Measurements from ENCODE around the gene SHMT2.
A peak's percentile ranks its signal among the peaks of the same experiment; 100 is the strongest.

The SHMT2 gene

DNA sequence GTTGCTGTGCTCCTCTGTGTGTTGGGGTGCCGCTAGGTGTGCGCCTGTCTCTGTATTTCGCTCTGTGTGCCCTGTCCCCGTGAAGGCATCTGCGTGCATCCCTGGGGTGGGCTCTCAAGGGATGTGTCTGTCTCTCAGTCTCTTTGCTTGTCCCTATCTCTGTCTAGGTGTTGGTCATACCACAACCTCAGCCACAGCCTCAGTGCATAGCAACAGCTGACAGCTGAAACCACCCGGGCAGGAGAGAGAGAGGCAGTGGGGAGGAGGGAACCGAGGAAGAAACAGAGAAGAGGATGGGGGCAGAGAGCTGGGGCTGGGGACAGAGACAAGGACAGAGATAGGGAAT lies 13.9 kb upstream of the SHMT2 start:
- DNase-seq, result peak in 1 of 2 experiments; percentile 74

DNA sequence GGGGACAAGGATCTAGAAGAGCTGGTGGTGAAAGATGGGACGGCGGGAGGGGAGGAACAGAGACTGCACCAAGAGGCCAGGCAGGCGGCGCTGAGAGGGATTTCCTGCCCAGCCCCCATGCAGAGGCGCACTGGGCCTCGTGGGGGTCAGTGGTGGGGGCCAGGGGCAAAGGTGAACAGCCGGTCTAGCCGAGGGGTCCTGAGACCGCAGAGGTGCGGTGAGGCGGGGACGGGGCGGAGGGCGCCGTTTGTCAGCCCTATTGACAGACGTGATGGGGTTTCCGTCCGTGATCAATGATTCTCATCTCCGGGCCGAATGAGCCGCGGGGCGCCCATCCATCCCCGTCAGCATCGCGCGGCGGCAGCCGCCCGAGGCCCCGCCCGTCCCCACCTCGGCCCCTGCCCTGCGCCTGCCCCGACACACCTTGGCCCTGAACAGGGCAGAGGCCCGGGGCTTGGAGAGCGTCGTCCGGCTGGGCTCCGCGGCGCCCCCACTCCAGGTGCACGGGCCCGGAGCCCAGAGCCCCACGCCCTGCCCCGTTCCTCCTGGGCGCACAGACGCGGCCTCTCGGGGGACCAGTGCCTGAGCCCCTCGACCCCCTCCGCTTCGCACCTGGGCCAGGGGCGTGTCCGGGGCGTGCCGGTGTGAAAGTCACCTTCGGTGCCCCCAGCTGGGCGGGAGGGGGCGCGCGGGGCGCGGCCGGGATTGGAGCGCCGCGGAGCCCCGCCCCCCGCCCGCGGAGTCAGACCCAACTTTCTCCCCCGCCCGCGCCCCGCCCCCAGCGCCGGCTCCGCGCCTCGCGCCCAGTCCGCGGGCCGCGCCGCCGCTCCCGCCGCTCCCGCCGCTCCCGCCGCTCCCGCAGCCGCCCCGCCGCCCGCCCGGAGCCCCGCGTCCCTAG lies 13.2 kb upstream of the SHMT2 start, which contains the start of gene NXPH4:
Gene NXPH4 (plus strand): TSS at position 781 of the 898 bp plus-strand sequence. CDS start 176 bp downstream, outside the sequence.
- DNase-seq, result peak in 1 of 2 experiments; percentile 91

DNA sequence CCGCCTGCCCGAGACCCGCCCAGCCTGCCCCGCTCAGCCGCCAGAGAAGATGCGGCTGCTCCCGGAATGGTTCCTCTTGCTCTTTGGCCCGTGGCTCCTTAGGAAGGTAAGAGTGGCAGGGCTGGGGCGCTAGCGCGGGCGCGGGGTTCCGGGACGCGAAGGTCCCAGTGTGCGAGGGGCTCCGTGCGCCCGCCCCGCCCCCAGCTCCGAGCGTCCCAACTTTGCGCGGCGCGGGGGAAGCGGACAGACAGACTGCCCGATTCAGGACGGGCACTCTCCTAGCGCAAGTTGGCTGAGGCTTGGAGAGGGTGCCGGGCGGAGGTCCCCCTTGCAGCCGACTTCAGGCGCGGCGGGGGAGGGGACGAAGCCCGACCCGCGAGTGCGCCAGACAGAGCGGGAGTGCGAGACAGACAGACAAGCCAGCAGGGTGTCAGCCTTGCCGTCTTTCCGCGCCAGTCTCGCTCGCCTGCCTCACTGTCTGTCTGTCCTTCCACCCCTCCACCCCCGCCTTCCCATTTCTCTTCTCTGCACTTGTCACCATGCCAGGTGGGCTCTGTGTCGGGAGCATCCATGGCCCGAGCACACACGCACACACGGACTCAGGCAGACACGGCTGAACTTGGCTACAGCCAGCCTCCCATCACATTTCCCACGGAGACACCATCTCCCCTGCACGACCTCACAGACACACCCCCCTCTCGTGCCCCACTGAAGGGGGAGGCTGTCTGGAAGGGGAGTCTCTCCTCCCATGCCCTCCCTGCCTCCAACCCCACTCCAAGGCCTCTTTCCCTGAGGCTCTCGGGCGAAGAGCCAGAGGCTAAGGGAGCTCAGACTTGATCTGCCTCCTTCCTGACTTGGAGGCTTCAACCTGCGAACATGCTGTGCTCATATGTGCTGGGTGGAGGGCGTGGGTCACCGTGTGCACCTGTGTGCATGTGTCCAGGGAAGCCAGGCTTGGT lies 12.3 kb upstream of the SHMT2 start:
- peak in 1 of 2 experiments; percentile 65 for DNase-seq

DNA sequence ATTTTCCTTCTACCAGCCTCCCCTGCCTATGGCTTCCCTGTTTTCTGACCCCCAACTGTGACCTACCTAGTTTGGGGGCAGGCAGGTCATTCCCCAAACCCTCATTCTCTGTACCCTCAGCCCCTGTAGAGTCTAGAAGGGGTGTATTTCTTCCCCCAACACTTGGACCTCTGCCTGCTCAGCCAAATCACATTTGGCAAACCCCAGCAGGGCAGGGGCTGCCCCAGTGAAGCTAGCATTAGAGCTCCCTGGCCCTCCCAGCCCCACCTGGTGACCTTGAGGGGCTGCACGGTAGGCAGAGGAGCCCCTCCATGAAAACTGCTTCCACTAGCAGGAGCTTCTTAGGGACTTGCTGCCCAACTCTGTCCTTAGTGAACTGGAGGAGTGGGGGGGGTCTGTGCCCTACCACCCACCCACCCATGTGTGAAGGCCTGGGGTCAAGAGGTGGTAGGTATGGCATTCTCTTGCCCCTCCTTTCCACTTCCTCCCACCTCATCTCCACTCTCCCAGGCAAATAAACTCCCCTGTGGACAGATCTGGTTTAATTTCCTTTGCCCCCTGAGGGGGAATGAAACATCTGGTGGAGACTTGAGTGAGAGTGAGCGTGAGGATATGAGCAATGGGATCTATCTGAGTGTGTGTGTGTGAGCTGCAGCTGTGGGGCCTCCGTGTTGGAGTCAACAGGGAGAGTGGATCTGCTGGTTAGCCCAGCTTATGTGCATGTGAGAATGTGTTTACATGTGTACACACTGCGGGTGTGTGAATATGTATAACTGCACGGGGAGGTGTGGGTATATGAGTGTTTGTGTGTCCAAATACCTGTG lies 11.3 kb upstream of the SHMT2 start:
- DNase-seq, result peak in 1 of 2 experiments; percentile 50

DNA sequence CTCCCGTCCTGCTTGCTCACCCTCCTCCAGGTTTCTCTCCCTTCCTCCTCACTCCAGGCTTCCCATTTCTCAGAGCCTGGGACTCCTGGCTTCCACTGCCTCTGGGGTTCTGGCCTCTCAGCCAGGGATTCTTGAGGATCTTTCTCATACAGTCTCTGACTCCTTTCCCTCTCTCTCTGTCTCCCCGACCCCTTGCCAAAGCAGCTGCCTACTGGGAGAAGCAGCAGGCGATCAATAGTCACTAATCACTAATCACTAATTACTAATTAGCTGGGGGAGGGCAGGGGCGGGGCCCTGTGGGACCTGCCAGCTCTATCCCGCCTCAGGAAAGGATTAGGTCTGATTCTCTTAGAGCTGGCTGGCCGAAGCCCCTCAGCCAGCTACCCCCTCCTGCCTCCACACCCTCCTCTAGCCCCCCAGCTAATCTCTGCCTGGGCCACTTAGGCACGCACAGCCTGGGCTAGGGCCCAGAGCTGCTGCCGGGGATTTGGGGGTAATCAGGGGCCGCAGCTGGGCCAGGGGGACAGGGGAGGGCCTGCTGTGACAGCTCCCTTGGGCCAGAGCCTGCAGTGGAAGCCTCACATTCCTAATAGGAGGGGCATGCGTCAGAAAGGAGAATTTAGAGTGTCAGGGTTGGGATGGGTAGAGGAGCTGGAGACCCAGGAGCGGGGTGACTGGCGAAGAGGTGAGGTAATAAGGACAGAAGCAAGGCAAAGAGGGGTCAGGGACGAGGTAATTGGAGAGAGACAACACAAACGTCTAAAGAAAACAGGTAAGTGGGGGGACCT lies 10.1 kb upstream of the SHMT2 start:
- no peak for DNase-seq

DNA sequence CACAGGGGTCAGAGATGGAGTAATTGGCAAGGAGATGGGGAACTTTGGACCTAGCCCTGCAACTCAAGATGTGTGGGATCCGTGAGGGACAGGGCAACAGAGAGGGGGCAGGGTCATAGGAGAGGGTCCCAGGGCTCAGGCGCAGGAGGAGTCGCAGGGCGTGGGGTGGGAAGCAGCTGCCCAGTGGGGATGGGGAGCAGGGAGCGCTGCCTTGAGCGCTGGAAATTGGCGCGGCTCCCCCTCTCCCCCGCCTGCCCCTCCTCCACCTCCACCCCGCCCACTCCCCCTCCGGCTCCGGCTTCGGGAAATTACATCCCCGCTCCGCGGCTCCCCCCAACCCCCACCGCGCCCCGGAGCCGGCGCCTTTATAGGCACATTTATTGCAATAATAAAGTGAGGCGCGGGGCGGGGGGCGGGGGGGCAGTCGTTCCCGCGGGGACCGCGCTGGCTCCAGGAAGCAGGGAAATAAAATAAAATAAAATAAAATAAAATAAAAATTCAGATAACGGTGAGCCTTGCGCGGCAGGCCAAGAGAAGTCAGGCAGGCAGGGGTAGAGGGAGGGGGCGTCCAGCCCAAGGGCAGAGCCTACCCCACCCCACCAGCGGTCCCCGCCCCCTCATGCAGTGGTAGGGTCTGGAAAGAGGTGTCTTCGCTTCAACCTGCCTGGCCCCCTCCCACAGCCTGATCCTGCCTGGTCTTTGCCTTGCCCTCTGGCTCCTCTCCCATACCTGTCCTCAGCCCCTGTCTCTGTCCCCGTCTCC lies 9.3 kb upstream of the SHMT2 start:
- peak in 1 of 2 experiments; percentile 28 for DNase-seq

DNA sequence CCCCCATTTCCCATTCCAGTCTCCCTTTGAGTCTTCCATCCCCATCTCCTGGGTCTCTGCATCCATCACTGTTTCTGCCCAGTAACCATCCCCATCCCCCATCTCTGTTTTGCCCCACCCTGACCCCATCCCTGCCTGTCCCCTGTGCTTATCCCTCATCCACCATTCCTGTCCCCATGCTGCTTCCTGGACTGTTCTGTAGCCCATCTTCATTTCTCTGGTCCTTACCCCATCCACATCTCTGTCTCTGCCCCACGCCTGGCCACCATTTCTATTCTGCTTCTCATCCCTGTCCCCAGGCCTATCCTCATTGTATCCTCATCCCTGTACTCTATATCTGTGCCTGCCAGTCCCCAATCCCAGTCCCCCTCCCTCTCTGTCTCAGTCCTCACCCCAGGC lies 8.7 kb upstream of the SHMT2 start:
- no peak for DNase-seq

DNA sequence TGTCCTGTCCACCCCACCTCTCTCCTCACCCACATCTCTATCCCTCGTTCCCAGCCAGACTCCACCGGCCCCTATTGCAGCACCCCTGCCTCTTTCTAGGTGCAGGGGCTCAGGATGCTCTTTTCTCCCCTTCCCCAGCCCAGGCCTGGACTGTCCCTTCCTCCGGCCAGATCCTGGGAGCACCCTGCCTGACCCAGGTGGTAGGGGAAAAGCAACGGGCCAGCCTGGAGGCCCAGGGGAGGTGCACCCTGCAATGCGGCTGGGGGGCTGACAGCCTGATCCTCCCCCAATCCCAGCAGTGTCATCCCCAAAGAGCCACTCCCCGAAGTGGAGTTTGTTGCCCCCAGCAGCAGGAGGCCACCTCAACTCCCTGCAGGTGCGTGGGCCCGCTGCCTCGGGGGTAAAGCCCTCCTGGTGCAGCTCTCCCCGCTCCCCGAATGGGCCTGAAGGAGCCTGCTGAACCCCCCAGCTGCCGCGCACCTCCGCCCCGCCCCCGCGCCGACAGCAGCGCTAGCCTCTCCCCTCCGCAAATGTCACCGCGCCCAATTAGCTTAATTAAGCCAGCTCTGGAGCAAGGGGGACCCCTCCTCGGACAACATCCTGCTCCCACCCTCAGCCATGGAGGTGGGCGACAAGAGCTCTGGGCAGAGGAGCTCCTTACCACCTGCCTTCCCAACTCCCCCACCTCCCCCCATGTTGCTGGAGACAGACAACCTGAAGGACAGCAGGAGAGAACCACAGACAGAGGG lies 8.2 kb upstream of the SHMT2 start:
- DNase-seq, result no peak

DNA sequence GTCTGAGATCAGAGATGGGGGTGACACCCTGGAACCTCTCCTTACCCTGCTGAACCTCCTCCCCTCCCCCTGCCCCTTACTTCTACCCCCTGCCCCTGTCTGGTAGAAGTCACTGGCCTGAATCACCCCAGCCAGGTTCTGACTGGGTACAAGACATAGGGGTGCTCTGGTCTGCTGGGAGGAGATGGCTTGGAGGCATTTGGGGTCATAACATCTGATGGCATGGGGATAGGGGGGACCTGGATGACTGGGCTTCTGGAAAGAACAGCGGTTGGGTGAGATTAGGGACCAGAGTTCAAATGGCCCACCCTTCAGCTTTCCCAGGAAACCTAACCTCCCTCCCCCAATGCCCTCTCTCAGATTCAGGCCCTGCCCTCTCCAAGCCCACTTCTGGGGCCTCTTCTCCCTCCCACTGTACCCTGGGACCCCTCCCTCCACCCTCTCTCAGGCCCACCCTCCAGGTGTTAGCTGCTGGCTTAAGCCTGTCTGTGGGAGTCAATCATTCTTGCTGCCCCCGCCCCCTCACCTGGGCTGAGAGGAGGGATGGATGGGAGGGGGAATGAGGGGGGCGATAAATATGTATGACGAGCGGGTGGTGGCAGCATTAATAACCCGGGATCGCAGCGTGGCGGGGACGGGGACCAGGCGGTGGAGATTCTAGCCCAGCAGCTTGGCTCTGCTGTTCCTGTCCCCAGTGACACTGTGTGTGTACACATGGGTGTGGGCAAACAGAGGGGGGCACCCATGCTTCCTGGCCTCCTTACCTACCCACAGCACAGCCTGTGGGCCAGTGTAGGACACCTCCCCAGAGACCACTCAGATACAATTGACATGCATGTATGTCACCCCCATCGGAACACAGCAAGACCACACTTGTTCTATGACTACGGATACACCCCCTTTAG lies 7.0 kb upstream of the SHMT2 start:
- DNase-seq, result peak in 1 of 2 experiments; percentile 63

DNA sequence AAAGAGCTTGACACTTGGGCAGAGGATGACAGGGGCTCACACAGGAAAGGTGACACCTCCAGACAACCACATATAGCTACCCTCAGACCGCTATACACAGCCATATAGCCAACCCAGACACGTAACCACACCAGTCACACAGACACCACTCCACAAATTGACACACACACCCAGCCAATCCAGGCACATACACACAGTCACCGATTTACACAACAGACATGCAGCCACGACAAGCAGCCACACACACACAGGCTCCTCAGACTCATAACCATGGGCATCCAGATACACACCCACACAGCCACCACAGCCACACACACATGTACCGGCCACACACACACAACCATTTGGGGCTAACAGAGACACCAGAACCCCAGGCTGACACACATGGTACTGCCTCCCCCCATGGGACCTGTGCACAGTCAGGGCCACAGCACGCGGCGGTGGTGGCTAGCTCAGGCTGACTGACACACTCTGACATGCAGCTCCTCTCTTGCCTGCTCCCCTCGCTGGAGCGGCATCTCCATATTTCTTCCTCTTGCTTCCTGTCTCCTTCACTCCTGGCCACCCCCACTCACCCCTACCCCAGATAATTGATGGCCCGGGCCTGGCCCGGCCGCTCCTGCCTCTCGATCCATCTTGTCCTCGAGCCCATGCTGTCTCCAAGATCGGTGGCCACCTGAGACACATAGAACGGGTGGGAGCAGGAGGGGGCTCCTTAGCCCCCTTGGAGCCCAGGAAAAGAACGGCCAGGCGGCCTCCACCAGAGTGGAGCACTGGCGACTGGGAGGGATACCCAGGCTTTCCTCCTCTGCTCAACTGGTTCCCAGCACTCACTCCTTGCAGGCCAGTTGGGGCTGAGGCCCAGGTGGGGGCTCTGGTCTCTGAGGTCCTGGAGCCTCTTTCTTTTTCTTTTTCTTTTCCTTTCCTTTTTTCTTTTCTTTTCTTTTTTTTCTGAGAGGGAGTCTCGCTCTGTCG lies 6.0 kb upstream of the SHMT2 start:
- DNase-seq, result no peak

DNA sequence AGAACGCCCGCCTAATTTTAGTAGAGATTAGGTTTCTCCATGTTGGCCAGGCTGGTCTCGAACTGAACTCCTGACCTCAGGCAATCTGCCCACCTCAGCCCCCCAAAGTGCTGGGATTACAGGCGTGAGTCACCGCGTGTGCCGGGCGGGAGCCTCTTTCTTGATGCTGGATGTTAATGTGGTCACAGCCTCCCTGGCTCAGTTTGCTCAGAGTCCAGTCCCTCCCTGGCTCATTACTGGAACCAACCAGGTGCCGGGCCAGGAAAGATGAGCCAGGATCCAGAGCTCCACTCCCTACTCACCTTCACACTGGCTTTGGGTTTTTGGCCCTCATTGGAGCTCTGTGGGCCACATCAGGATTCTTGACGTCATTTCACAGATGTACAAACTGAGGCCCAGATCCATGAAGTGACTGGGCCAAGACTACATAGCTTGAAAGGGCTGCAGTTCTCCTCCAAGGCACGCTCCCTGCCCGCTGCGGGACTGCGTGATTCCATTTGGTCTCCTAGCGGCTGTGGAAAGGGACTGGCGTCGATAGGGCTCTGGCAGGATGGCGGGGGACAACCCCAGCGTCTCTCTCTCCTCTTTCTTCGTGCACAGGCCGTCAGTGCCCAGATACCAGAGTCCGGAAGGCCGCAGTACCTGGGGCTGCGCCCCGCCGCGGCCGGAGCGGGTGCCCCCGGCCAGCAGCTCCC lies 5.1 kb upstream of the SHMT2 start:
- DNase-seq, result no peak

DNA sequence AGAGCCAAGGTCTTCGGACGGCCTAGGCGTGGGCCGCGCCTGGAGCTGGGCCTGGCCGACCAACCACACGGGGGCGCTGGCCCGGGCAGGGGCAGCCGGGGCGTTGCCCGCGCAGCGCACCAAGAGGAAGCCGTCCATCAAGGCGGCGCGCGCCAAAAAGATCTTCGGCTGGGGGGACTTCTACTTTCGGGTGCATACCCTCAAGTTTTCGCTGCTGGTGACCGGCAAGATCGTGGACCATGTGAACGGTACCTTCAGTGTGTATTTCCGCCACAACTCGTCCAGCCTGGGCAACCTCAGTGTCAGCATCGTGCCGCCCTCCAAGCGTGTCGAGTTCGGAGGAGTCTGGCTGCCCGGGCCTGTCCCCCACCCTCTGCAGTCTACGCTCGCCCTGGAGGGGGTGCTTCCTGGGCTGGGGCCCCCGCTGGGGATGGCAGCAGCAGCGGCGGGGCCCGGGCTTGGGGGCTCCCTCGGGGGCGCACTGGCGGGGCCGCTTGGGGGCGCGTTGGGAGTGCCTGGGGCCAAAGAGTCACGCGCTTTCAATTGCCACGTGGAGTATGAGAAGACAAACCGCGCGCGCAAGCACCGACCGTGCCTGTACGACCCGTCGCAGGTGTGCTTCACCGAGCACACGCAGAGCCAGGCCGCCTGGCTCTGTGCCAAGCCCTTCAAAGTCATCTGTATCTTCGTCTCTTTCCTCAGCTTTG lies 4.4 kb upstream of the SHMT2 start:
- DNase-seq, result peak in 1 of 2 experiments; percentile 82

DNA sequence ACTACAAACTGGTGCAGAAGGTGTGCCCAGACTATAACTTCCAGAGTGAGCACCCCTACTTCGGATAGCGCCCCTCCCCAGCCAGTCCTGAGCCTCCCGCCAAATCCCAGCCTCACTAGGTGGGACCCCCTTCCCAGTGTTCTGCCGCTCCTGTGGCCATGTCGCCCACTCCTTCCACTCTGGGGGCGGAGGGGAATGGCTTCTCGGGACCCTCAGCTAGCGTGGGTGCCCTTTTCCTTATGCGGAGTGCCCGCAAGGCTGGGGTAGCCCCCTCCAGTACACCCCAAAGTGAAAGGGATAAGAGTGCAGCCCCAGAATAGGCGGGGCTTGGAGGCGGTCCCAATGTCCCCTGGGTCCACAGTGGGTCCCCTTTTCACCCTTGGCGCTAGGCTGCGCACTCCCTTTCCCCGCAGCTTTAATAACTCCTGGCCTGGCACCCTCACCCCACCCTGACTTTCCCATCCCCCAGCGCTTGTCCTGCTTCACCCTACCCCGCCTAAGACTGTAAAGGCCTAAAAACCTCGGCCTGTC lies 3.8 kb upstream of the SHMT2 start:
- no peak for DNase-seq

DNA sequence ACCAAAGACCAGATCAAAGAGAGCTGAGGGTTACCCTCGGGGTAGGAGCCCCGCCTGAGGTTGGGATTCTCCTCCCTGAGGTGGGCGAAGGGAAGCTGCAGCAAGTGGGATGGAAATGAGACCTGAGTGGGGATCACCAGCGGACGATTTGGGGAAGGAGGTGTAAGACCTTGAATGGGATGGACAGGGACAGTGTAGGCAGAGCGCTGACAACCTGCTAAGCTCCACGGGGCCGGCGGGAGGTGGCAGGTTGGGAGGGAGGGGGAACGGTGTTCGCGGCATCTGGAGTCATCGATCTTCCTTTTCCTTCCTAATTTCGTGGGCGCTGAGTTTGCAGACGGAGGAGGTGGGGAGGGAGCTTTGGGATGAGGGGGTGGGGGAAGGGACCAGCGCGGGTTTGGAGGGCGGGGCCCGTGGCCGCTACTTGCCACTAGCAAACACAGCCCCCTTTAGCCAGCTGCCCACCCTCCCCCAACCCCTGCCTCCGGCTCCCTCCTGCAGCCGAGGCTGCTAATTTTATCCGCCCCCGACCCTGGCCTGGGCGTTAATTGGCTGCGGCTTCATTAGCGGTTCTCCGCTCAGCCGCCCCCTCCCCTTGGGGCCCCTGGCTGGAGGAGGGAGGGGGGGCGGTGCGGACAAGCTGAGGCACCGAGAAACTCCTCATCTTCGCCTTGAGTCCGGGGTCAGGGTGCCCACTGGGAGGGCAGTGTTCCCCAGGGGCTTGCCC lies 2.8 kb upstream of the SHMT2 start:
- peak in 1 of 2 experiments; percentile 49 for DNase-seq

DNA sequence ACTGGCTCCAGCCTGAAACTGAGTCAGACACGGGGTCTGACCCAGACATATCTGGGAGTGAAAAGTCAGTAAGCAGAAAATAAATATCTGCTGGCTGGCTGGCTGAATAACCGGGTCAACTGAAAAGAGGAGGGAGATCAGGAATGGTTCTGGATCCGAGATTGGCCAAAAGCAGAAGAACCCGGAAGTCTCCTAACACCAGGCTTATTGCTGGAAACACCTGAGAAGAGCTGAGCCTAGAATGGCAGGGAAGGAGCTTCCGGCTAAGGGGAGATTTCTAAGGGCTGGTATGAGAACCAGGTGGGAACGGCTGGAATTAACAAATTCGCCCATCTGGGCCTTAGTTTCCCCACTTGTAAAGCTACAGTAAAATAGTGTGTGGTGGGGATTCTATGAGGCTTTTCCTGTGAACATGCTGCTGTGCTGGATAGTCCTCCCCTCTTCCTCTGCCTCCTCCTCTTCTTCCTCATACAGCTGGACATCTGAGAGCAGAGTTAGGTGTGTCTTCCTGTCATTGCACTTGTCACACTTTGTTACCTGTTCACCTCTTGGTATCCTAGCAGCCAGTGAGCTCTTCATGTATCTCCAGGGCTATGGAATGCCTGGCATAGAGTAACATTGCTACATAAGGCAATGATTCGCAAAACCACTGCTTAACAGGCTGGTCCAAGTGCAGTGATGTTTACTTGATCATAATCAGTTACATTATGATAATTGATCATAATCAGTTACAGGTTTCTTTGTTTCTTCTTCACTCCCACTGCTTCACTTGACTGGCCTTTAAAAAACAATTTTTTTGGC lies 2.0 kb upstream of the SHMT2 start:
- peak; percentile 45 to 56 for DNase-seq

Data from NCI-H526 (cell line).